GM12873 (cell line): Measurements from ENCODE around the gene AP5S1.

Experiments used
- TF ChIP-seq, protein P1 (sequence below): IDR thresholded peaks from 2 replicates; pipeline ENCODE4 v1.5.1; 2012; ENCODE audit warnings: low read depth, mild to moderate bottlenecking, moderate library complexity, low read length, control low read depth; ENCODE audit not compliant: insufficient read depth; ENCODE audit errors: missing control alignments

AP5S1 gene

GRCh38 chr20:3795511-3796468, 24.6 kb upstream of the AP5S1 start, which contains the start of gene CDC25B:
Gene CDC25B (plus strand): TSS chr20:3796310. CDS start chr20:3796532, 222 bp downstream.
- TF ChIP-seq, protein P1, sequence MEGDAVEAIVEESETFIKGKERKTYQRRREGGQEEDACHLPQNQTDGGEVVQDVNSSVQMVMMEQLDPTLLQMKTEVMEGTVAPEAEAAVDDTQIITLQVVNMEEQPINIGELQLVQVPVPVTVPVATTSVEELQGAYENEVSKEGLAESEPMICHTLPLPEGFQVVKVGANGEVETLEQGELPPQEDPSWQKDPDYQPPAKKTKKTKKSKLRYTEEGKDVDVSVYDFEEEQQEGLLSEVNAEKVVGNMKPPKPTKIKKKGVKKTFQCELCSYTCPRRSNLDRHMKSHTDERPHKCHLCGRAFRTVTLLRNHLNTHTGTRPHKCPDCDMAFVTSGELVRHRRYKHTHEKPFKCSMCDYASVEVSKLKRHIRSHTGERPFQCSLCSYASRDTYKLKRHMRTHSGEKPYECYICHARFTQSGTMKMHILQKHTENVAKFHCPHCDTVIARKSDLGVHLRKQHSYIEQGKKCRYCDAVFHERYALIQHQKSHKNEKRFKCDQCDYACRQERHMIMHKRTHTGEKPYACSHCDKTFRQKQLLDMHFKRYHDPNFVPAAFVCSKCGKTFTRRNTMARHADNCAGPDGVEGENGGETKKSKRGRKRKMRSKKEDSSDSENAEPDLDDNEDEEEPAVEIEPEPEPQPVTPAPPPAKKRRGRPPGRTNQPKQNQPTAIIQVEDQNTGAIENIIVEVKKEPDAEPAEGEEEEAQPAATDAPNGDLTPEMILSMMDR, result peak; percentile 62

GRCh38 chr20:3796477-3797225, 23.7 kb upstream of the AP5S1 start:
- TF ChIP-seq, protein P1, result no peak

DNA sequence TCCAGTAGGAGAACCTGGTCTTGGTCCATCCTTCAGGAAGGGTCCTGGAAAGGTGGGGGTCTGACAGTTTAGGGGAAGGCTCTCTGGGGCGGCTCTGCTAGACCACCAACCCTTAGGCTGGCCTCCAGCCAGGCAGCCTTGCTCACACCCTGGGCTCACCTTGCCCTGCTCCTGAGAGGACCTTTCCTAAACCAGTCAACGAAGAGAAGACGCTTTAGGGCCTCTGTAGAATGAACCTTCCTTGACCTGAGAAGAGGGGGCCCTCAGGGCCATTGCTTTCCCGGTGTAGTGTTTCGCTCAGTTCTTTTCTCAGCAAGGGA, 23.2 kb upstream of the AP5S1 start:
- TF ChIP-seq, protein P1, result no peak

- TF ChIP-seq, protein P1, result no peak
These were observed 22.6 kb upstream of the AP5S1 start for GRCh38 chr20:3797592-3798372.

DNA sequence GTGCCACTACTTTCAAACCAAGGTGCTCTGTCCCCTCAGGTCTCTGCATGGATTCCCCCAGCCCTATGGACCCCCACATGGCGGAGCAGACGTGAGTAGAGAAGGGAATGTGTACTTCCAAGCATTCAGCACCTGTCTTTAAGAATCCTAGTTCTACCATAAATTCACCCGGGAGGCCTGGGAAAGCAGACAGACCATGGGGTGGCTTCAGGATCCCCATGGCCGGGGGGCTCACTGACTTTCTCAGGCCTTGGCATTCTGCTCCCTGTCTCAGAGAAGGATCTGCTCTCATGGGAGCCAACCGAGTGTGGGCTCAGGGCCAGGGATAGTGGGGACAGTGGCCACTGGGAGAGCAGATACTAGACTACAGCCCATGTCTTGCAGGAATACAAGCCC, 22.0 kb upstream of the AP5S1 start:
- TF ChIP-seq, protein P1, result no peak

- TF ChIP-seq, protein P1, result no peak
These were observed 21.5 kb upstream of the AP5S1 start for GRCh38 chr20:3798908-3799248.

DNA sequence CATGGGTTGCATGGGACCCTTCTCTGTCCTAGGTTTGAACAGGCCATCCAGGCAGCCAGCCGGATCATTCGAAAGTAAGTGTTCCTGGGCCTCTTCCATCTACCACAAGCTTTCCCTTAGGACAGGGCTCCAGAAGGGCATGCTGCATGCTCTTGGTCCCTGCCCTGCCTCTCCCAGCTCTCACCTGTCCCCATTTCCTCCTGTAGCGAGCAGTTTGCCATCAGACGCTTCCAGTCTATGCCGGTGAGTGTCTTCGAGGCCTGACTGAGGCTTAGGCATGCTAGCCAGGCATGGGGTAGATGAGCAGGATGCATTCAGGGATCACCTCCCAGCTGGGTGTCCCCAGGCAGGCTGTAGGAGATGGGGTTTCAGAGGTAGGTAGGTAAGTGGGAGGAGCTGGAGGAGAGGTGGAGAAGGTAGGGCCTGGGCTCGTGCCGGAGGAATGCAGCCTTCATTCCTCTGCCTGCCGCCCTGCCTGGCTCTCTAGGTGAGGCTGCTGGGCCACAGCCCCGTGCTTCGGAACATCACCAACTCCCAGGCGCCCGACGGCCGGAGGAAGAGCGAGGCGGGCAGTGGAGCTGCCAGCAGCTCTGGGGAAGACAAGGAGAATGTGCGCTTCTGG, 20.0 kb upstream of the AP5S1 start:
- TF ChIP-seq, protein P1, result no peak
